ENCODE measurements around the gene TRAPPC3. TPM values are rescaled to one million over a fixed set of nuclear protein-coding genes. Genes with fewer than 3 reads are reported as not detected.

The TRAPPC3 gene
- total RNA-seq, 1 donor = 111 TPM

DNA sequence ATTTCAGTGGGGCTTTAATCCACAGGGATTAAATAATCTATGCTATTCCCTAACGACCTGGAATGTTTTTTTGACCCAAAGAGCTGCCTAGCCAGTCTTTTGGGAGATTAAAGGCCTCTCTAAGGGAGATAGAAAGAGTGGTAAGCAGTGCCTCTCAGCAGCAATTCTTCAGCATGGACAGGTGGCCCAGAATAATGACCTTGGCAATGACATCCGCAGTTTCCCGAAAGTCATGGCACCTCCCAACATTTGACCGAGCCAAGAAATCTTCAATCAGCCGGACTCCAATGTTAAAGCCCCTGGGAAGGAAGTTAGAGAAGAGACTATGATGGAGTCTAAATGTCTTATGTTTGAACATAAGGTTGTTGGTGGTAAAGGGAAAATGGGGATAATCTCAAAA lies 9.8 kb downstream of the TRAPPC3 start:
- no peaks in the 10 kb centered on the region for H3K9me3 ChIP-seq (ENCODE audit: low read depth, low read length)
- peaks cover 69% of the 10 kb centered on the region for H3K79me2 ChIP-seq (ENCODE audit: insufficient read depth, low read length)
- peaks cover 20% of the 10 kb centered on the region for H4K20me1 ChIP-seq (ENCODE audit: insufficient read depth, low read length)
- no peak overlapping the region for H3K27ac ChIP-seq (ENCODE audit: low read depth, low read length)
- H2AFZ ChIP-seq (ENCODE audit: low read length) = no peak overlapping the region
- H3K4me2 ChIP-seq (ENCODE audit: insufficient read depth, low read length) = no peak overlapping the region
- no peak for DNase-seq (ENCODE audit: insufficient read length, low spot score, missing footprints)
- no peak for TF ChIP-seq CTCF (IDR thresholded peaks at IDR 0.05; ENCODE audit: extremely low read depth, low read depth, low read length)
- no peak overlapping the region for H3K4me3 ChIP-seq (ENCODE audit: insufficient read depth, low read length)
- no peaks in the 10 kb centered on the region for H3K27me3 ChIP-seq (ENCODE audit: insufficient read depth, low read length)
- H3K4me1 ChIP-seq (ENCODE audit: insufficient read depth, low read length) = peaks cover 45% of the 10 kb centered on the region
- peaks cover 25% of the 10 kb centered on the region for H3K36me3 ChIP-seq (ENCODE audit: insufficient read depth, low read length)

GRCh38 chr1:36137776-36138175 lies 11.5 kb downstream of the TRAPPC3 start:
- Histone ChIP-seq H3K4me3 (ENCODE audit: insufficient read depth, low read length) (no peak overlapping the region), H3K4me2 (ENCODE audit: insufficient read depth, low read length) (no peak overlapping the region), H3K4me1 (ENCODE audit: insufficient read depth, low read length) (peaks cover 62% of the 10 kb centered on the region), H3K27ac (ENCODE audit: low read depth, low read length) (peak overlapping the region; percentile 89), H4K20me1 (ENCODE audit: insufficient read depth, low read length) (peaks cover 16% of the 10 kb centered on the region), H3K27me3 (ENCODE audit: insufficient read depth, low read length) (no peaks in the 10 kb centered on the region), H3K79me2 (ENCODE audit: insufficient read depth, low read length) (peaks cover 52% of the 10 kb centered on the region), H2AFZ (ENCODE audit: low read length) (no peak overlapping the region), H3K9me3 (ENCODE audit: low read depth, low read length) (no peaks in the 10 kb centered on the region), H3K36me3 (ENCODE audit: insufficient read depth, low read length) (peaks cover 25% of the 10 kb centered on the region)
- DNase-seq (ENCODE audit: insufficient read length, low spot score, missing footprints) = no peak
- TF ChIP-seq CTCF (IDR thresholded peaks at IDR 0.05; ENCODE audit: extremely low read depth, low read depth, low read length) = no peak

DNA sequence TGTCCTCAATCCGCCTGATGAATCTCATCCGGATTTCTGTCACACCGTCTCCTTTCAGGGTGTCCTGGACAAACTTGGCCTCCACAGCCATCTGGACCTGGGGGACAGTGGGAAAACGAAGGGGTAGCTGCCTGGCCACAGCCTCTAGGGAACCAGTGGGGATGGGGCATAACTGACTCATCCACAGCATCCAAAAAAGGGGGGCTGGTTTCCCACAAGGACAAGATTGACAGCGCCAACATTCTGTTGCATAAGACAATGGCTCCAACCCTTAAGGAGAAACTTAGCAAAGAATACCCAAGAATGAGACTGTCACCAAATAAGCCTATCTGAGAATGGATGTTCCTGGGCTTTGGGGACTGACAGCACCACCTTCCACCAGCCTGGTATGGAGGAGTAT lies 12.1 kb downstream of the TRAPPC3 start:
- Histone ChIP-seq H3K27me3 (ENCODE audit: insufficient read depth, low read length) (no peaks in the 10 kb centered on the region), H3K27ac (ENCODE audit: low read depth, low read length) (peak overlapping the region; percentile 89), H3K9me3 (ENCODE audit: low read depth, low read length) (no peaks in the 10 kb centered on the region), H3K4me2 (ENCODE audit: insufficient read depth, low read length) (no peak overlapping the region), H4K20me1 (ENCODE audit: insufficient read depth, low read length) (peaks cover 15% of the 10 kb centered on the region), H3K4me3 (ENCODE audit: insufficient read depth, low read length) (no peak overlapping the region), H2AFZ (ENCODE audit: low read length) (no peak overlapping the region), H3K36me3 (ENCODE audit: insufficient read depth, low read length) (peaks cover 25% of the 10 kb centered on the region), H3K79me2 (ENCODE audit: insufficient read depth, low read length) (peaks cover 46% of the 10 kb centered on the region), H3K4me1 (ENCODE audit: insufficient read depth, low read length) (peaks cover 62% of the 10 kb centered on the region)
- DNase-seq (ENCODE audit: insufficient read length, low spot score, missing footprints) = no peak
- TF ChIP-seq CTCF (IDR thresholded peaks at IDR 0.05; ENCODE audit: extremely low read depth, low read depth, low read length) = no peak

GRCh38 chr1:36136535-36136934 lies 12.8 kb downstream of the TRAPPC3 start:
- DNase-seq (ENCODE audit: insufficient read length, low spot score, missing footprints) = peak; percentile 96
- peaks cover 25% of the 10 kb centered on the region for H3K36me3 ChIP-seq (ENCODE audit: insufficient read depth, low read length)
- H3K4me2 ChIP-seq (ENCODE audit: insufficient read depth, low read length) = peak overlapping the region; percentile 39
- H3K9me3 ChIP-seq (ENCODE audit: low read depth, low read length) = no peaks in the 10 kb centered on the region
- H3K4me1 ChIP-seq (ENCODE audit: insufficient read depth, low read length) = peaks cover 59% of the 10 kb centered on the region
- H2AFZ ChIP-seq (ENCODE audit: low read length) = no peak overlapping the region
- peaks cover 12% of the 10 kb centered on the region for H4K20me1 ChIP-seq (ENCODE audit: insufficient read depth, low read length)
- no peak overlapping the region for H3K4me3 ChIP-seq (ENCODE audit: insufficient read depth, low read length)
- peaks cover 40% of the 10 kb centered on the region for H3K79me2 ChIP-seq (ENCODE audit: insufficient read depth, low read length)
- TF ChIP-seq CTCF (IDR thresholded peaks at IDR 0.05; ENCODE audit: extremely low read depth, low read depth, low read length) = no peak
- peak overlapping the region; percentile 89 for H3K27ac ChIP-seq (ENCODE audit: low read depth, low read length)
- no peaks in the 10 kb centered on the region for H3K27me3 ChIP-seq (ENCODE audit: insufficient read depth, low read length)
